GM12878 (cell line): ENCODE measurements around the gene CDH18. TPM values are rescaled to one million over a fixed set of nuclear protein-coding genes. Genes with fewer than 3 reads are reported as not detected.

Experiments used
- ATAC-seq: fragments of 200-7000 bp; cut with Tn5 transposase; 3 replicates; pipeline ENCODE4 v1.9.1; 2020; ENCODE audit warnings: mild to moderate bottlenecking, moderate library complexity
- BruUV-seq: library from RNA; stranded (reverse); fragments of 400-500 nt; replicated peaks from 2 replicates; lab custom pipeline; 2021; lab: Mats Ljungman, UMichigan
- CTCF ChIA-PET: fragments of 300-600 bp; sonication (Branson Sonifier 250); formaldehyde crosslinking; extraction: SDS; loops from one replicate; lab custom pipeline; 2021; ENCODE audit warnings: inconsistent platforms; lab: Yijun Ruan, JAX
- POLR2A ChIA-PET: fragments of 350-600 bp; formaldehyde crosslinking; extraction: SDS; loops from one replicate; lab custom pipeline; 2021; ENCODE audit warnings: inconsistent platforms; lab: Charles Lee
- RAD21 ChIA-PET: fragments of 300-600 bp; sonication (Branson Sonifier 250); formaldehyde crosslinking; loops from one replicate; lab custom pipeline; 2023; ENCODE audit warnings: antibody characterized with exemption; ENCODE audit not compliant: unreplicated experiment; lab: Charles Lee
- SMC1A ChIA-PET: fragments of 300-600 bp; sonication (Branson Sonifier 250); formaldehyde crosslinking; loops from one replicate; lab custom pipeline; 2023; ENCODE audit not compliant: unreplicated experiment, uncharacterized antibody; lab: Charles Lee
- DNase-seq: peaks from one replicate; pipeline ENCODE4 v3.0.0-alpha.2; 2011; ENCODE audit warnings: low read depth, low spot score
- FAIRE-seq: peaks from 3 replicates; lab custom pipeline; 2011; peaks lifted over from hg19 to GRCh38; lab: Jason Lieb, UNC
- H2AFZ ChIP-seq: 2 replicates; pipeline ENCODE4 v1.6.0; 2011; ENCODE audit warnings: low read depth, low read length, control low read depth; ENCODE audit not compliant: control insufficient read depth
- H3K27ac ChIP-seq: 2 replicates; pipeline ENCODE4 v1.5.1; 2011; ENCODE audit warnings: control low read depth; ENCODE audit not compliant: control insufficient read depth, insufficient read depth
- H3K27me3 ChIP-seq, 2 experiments: replicated peaks in 1 of 2; 2 replicates each; pipeline versions ENCODE4 v1.6.0 to v1.6.1; 2011; ENCODE audit warnings: low read length in 1 of 2; ENCODE audit not compliant: control insufficient read depth in 2 of 2, insufficient read depth in 2 of 2
- H3K36me3 ChIP-seq, 2 experiments: 2 replicates each; pipeline ENCODE4 v1.5.1; 2011; ENCODE audit warnings: low read length in 1 of 2; ENCODE audit not compliant: control insufficient read depth in 2 of 2, insufficient read depth in 2 of 2
- H3K4me1 ChIP-seq: 2 replicates; pipeline ENCODE4 v1.6.1; 2011; ENCODE audit warnings: mild to moderate bottlenecking, low read length, moderate library complexity, mixed read lengths; ENCODE audit not compliant: control insufficient read depth, insufficient read depth
- H3K4me2 ChIP-seq: 2 replicates; pipeline ENCODE4 v1.6.0; 2011; ENCODE audit warnings: control low read depth; ENCODE audit not compliant: control insufficient read depth, insufficient read depth
- H3K4me3 ChIP-seq: fragments of 200-600 bp; sonication (generic); 2 replicates; pipeline ENCODE4 v1.5.1; 2016
- H3K79me2 ChIP-seq: 2 replicates; pipeline ENCODE4 v1.6.0; 2011; ENCODE audit warnings: low read length; ENCODE audit not compliant: control insufficient read depth, insufficient read depth
- H3K9ac ChIP-seq: 2 replicates; pipeline ENCODE4 v1.8.0; 2011; ENCODE audit warnings: low read length, control low read depth, mixed read lengths; ENCODE audit not compliant: control insufficient read depth, insufficient read depth
- H3K9me3 ChIP-seq: replicated peaks from 3 replicates; pipeline ENCODE4 v1.5.1; 2011; ENCODE audit warnings: mild to moderate bottlenecking, low read length; ENCODE audit not compliant: control insufficient read depth, insufficient read depth
- H4K20me1 ChIP-seq: 2 replicates; pipeline ENCODE4 v1.6.0; 2011; ENCODE audit not compliant: control insufficient read depth, insufficient read depth
- CEBPB ChIP-seq, 2 experiments: fragments of 150-350 bp in 1 of 2; IDR thresholded peaks; 2 replicates each; pipeline ENCODE4 v1.6.1; 2012 to 2014; ENCODE audit warnings: low read depth in 2 of 2, low read length in 2 of 2, borderline replicate concordance in 1 of 2, inconsistent platforms in 1 of 2
- CHD1 ChIP-seq: IDR thresholded peaks from 2 replicates; pipeline ENCODE4 v1.6.1; 2012; ENCODE audit warnings: low read depth, low read length, improper control_type of control experiment
- CHD4 ChIP-seq: fragments of 200-600 bp; sonication (generic); IDR thresholded peaks from 2 replicates; pipeline ENCODE4 v1.6.1; 2016; ENCODE audit warnings: mild to moderate bottlenecking
- LARP7 ChIP-seq: fragments of 450-650 bp; IDR thresholded peaks from 2 replicates; pipeline ENCODE4 v1.6.1; 2017; ENCODE audit warnings: mild to moderate bottlenecking
- NFYA ChIP-seq: IDR thresholded peaks from 2 replicates; pipeline ENCODE4 v1.6.1; 2011; ENCODE audit warnings: low read depth, mild to moderate bottlenecking, low read length, improper control_type of control experiment, borderline replicate concordance
- RBBP5 ChIP-seq: fragments of 200-600 bp; sonication (generic); conservative IDR thresholded peaks from 2 replicates; pipeline ENCODE4 v1.6.1; 2016
- SMARCA5 ChIP-seq: fragments of 450-650 bp; IDR thresholded peaks from 2 replicates; pipeline ENCODE4 v1.6.1; 2017; ENCODE audit warnings: mild to moderate bottlenecking
- SPI1 ChIP-seq: IDR thresholded peaks from 2 replicates; pipeline ENCODE4 v1.6.1; 2011; ENCODE audit warnings: low read depth, mild to moderate bottlenecking, low read length, moderate library complexity, borderline replicate concordance; ENCODE audit not compliant: insufficient read depth
- SREBF2 ChIP-seq: IDR thresholded peaks from 2 replicates; pipeline ENCODE4 v1.6.1; 2012; ENCODE audit warnings: mild to moderate bottlenecking, low read length
- SUPT20H ChIP-seq: IDR thresholded peaks from 2 replicates; pipeline ENCODE4 v1.6.1; 2011; ENCODE audit warnings: low read depth, mild to moderate bottlenecking, low read length, moderate library complexity, borderline replicate concordance; ENCODE audit not compliant: control insufficient read depth
- ZBED1 ChIP-seq: IDR thresholded peaks from 2 replicates; pipeline ENCODE4 v1.6.1; 2016; ENCODE audit warnings: borderline replicate concordance
- ZNF384 ChIP-seq: IDR thresholded peaks from 2 replicates; pipeline ENCODE4 v1.6.1; 2012; ENCODE audit warnings: low read depth, mild to moderate bottlenecking, low read length, improper control_type of control experiment, borderline replicate concordance
- ZSCAN29 ChIP-seq: fragments of 450-650 bp; IDR thresholded peaks from 2 replicates; pipeline ENCODE4 v1.6.1; 2017; ENCODE audit warnings: mild to moderate bottlenecking, moderate library complexity
- WGBS: methylation state at CpG from one replicate; pipeline ENCODE4 v1.1.6; 2016; ENCODE audit warnings: low lambda C conversion rate; ENCODE audit not compliant: insufficient replicate concordance, insufficient coverage; ENCODE audit errors: missing lambda C conversion rate; 5-methylcytosine and 5-hydroxymethylcytosine counted together
- in situ Hi-C: fragments of 300-500 bp; cut with MboI; formaldehyde crosslinking; loops from 9 replicates; pipeline ENCODE4 v1.14.3; 2018; ENCODE audit warnings: mixed read lengths
- intact Hi-C: fragments of 100-400 bp; cut with micrococcal nuclease; formaldehyde crosslinking; loops from one replicate; pipeline ENCODE4 v1.14.2; 2022; ENCODE audit not compliant: unreplicated experiment
- polyA plus RNA-seq, 11 experiments: library from polyadenylated mRNA; depleted of rRNA in 4 of 11; unstranded in 6 of 11; stranded (reverse) in 5 of 11; fragments of >200 nt; fragmentation: Nextera tagmentation in 4 of 11; fragmentation: Illumina TruSeq in 1 of 11; extraction: Ambion mirVana in 4 of 11; extraction: Trizol in 1 of 11; gene quantifications; 1 replicate in 1 of 11; 2 replicates in 10 of 11; pipeline versions ENCODE4 v1.2.1 to v1.2.3, GENCODE V29; 2011 to 2016; ENCODE audit warnings: inconsistent platforms in 2 of 11, missing spikeins in 2 of 11, low read depth in 1 of 11
- total RNA-seq, 4 experiments: library from RNA; depleted of rRNA in 3 of 4; stranded (reverse); fragments of >200 nt in 3 of 4; fragmentation: Illumina TruSeq in 1 of 4; extraction: Trizol in 1 of 4; gene quantifications; 2 replicates each; pipeline versions ENCODE4 v1.2.1 to v1.2.3, GENCODE V29; 2013 to 2021
- TF ChIP-seq, protein P1 (sequence below): fragments of 450-650 bp; formaldehyde crosslinking; IDR thresholded peaks from 2 replicates; pipeline ENCODE4 v1.5.0; 2022; ENCODE audit warnings: mild to moderate bottlenecking, missing genetic modification characterization
- TF ChIP-seq, protein P2 (sequence below): fragments of 150-350 bp; IDR thresholded peaks from 2 replicates; pipeline ENCODE4 v1.6.1; 2016; ENCODE audit warnings: low read depth, low read length
- TF ChIP-seq, protein P3 (sequence below), 3 experiments: IDR thresholded peaks in 2 of 3; conservative IDR thresholded peaks in 1 of 3; 2 replicates each; pipeline ENCODE4 v1.5.1; 2011; ENCODE audit warnings: low read depth in 3 of 3, low read length in 3 of 3, mild to moderate bottlenecking in 3 of 3, control low read depth in 2 of 3, moderate library complexity in 2 of 3, inconsistent platforms in 1 of 3, mixed read lengths in 1 of 3; ENCODE audit not compliant: control insufficient read depth in 2 of 3, insufficient read depth in 1 of 3; ENCODE audit errors: extremely low read depth in 1 of 3

Gene CDH18
- total and polyA plus RNA-seq, 10 of the 15 experiments (the other 5 are each of a cell fraction or from before 2014, with no cell fraction given) = 0.41 TPM; not detected in 9

DNA sequence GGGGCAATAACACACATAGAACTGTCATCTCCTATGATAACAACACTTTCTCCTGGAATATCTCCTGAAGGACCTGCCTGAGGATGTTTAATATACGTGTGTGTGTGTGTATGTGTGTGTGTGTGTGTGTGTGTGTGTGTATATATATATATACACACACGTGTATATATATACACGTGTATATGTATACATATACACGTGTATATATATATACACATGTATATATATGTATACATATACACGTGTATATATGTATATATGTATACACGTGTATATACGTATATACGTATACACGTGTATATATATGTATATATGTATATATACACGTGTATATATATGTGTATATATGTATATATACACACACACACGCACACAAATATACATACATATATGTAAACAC, 27.5 kb downstream of the CDH18 start:
- ChIA-PET SMC1A (no interaction called here), POLR2A (no interaction called here), CTCF (interaction anchor here (0.6 kb wide), 2 partner anchors 238 to 656 kb away, joined by 3 read pairs; no protein-coding TSS in a partner anchor), RAD21 (no interaction called here)
- Histone ChIP-seq H4K20me1 (no peaks in the 10 kb centered on the region), H3K36me3 (no peaks in the 10 kb centered on the region), H3K27me3 (no peaks in the 10 kb centered on the region), H2AFZ (no peak overlapping the region), H3K9ac (no peak overlapping the region), H3K4me1 (no peaks in the 10 kb centered on the region), H3K4me2 (no peak overlapping the region), H3K27ac (no peak overlapping the region), H3K79me2 (no peaks in the 10 kb centered on the region), H3K9me3 (no peaks in the 10 kb centered on the region), H3K4me3 (no peak overlapping the region)
- 57% methylated on average over 11 of the region's 11 CpGs for WGBS
- TF ChIP-seq SPI1 (no peak), LARP7 (no peak), ZSCAN29 (no peak), RBBP5 (no peak), CHD4 (no peak), CEBPB (IDR thresholded peaks at IDR 0.05; ENCODE audit: borderline replicate concordance in 1 of 2, low read depth in 2 of 2, low read length in 2 of 2) (no peak), NFYA (no peak), SMARCA5 (no peak), ZNF384 (no peak), ZBED1 (no peak), CHD1 (no peak), SUPT20H (no peak), SREBF2 (no peak)
- TF ChIP-seq, protein P1, sequence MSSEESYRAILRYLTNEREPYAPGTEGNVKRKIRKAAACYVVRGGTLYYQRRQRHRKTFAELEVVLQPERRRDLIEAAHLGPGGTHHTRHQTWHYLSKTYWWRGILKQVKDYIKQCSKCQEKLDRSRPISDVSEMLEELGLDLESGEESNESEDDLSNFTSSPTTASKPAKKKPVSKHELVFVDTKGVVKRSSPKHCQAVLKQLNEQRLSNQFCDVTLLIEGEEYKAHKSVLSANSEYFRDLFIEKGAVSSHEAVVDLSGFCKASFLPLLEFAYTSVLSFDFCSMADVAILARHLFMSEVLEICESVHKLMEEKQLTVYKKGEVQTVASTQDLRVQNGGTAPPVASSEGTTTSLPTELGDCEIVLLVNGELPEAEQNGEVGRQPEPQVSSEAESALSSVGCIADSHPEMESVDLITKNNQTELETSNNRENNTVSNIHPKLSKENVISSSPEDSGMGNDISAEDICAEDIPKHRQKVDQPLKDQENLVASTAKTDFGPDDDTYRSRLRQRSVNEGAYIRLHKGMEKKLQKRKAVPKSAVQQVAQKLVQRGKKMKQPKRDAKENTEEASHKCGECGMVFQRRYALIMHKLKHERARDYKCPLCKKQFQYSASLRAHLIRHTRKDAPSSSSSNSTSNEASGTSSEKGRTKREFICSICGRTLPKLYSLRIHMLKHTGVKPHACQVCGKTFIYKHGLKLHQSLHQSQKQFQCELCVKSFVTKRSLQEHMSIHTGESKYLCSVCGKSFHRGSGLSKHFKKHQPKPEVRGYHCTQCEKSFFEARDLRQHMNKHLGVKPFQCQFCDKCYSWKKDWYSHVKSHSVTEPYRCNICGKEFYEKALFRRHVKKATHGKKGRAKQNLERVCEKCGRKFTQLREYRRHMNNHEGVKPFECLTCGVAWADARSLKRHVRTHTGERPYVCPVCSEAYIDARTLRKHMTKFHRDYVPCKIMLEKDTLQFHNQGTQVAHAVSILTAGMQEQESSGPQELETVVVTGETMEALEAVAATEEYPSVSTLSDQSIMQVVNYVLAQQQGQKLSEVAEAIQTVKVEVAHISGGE (CRISPR knock-in tag) = no peak
- TF ChIP-seq, protein P2, sequence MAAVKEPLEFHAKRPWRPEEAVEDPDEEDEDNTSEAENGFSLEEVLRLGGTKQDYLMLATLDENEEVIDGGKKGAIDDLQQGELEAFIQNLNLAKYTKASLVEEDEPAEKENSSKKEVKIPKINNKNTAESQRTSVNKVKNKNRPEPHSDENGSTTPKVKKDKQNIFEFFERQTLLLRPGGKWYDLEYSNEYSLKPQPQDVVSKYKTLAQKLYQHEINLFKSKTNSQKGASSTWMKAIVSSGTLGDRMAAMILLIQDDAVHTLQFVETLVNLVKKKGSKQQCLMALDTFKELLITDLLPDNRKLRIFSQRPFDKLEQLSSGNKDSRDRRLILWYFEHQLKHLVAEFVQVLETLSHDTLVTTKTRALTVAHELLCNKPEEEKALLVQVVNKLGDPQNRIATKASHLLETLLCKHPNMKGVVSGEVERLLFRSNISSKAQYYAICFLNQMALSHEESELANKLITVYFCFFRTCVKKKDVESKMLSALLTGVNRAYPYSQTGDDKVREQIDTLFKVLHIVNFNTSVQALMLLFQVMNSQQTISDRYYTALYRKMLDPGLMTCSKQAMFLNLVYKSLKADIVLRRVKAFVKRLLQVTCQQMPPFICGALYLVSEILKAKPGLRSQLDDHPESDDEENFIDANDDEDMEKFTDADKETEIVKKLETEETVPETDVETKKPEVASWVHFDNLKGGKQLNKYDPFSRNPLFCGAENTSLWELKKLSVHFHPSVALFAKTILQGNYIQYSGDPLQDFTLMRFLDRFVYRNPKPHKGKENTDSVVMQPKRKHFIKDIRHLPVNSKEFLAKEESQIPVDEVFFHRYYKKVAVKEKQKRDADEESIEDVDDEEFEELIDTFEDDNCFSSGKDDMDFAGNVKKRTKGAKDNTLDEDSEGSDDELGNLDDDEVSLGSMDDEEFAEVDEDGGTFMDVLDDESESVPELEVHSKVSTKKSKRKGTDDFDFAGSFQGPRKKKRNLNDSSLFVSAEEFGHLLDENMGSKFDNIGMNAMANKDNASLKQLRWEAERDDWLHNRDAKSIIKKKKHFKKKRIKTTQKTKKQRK = no peak
- TF ChIP-seq, protein P3, sequence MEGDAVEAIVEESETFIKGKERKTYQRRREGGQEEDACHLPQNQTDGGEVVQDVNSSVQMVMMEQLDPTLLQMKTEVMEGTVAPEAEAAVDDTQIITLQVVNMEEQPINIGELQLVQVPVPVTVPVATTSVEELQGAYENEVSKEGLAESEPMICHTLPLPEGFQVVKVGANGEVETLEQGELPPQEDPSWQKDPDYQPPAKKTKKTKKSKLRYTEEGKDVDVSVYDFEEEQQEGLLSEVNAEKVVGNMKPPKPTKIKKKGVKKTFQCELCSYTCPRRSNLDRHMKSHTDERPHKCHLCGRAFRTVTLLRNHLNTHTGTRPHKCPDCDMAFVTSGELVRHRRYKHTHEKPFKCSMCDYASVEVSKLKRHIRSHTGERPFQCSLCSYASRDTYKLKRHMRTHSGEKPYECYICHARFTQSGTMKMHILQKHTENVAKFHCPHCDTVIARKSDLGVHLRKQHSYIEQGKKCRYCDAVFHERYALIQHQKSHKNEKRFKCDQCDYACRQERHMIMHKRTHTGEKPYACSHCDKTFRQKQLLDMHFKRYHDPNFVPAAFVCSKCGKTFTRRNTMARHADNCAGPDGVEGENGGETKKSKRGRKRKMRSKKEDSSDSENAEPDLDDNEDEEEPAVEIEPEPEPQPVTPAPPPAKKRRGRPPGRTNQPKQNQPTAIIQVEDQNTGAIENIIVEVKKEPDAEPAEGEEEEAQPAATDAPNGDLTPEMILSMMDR (IDR thresholded peaks at IDR 0.05 in 2 of 3, conservative IDR thresholded peaks at IDR 0.05 in 1 of 3; ENCODE audit: control insufficient read depth in 2 of 3, extremely low read depth in 1 of 3, insufficient read depth in 1 of 3, low read depth in 3 of 3, low read length in 3 of 3) = no peak
- in situ Hi-C loops = no loop called here
- no TSS peak for BruUV-seq
- no peak for DNase-seq
- intact Hi-C loops = no loop called here
- FAIRE-seq = no peak
- no peak for ATAC-seq
